ENCODE results near the gene BBS4.
"Not testable (repeated sequence)": the region's sequence is repeated elsewhere in the genome, so short reads cannot be mapped to it uniquely, and the experiment has no call there.

DNA sequence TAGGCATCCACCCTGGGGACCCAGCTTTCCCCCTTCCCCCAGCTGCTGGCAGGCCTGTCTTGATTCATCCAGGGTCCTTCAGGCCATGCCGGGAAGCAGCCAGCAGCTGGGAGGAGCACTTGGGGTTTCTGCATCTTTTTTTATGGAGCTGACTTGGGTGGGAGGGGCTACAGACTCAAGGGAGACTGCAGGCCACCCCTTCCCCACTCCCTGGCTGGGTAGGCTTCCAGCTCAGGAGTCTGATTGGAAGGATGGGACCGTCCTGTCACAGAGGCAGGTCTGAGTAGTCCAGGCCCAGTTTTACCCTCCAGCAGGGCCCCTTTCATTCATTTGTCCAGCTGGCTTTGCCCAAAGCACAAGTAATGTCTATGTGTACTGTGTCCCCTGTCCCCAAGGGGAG is 43.7 kb upstream of the BBS4 start:
- TF ChIP-seq SUZ12 (IDR thresholded peaks at IDR 0.05; ENCODE audit: extremely low read depth, insufficient read depth, insufficient read length); YY1 (IDR thresholded peaks at IDR 0.05; ENCODE audit: insufficient read depth, insufficient read length); ZNF274 (IDR thresholded peaks at IDR 0.05; ENCODE audit: low read depth, low read length): not testable (repeated sequence)

Measured in NT2/D1 (cell line).